ENCODE measurements around the gene ODAD3.

ODAD3 gene

GRCh38 chr19:11422163-11423065 is 12.5 kb downstream of the ODAD3 start:
- no peak overlapping the region for H3K27ac ChIP-seq (ENCODE audit: low read depth, low read length)
- no peaks in the 10 kb centered on the region for H3K36me3 ChIP-seq (ENCODE audit: control insufficient read depth in 5 of 5, insufficient read depth in 5 of 5, low read length in 5 of 5)
- H3K9ac ChIP-seq (ENCODE audit: low read length in 5 of 5): peak overlapping the region in 1 of 5 donors; percentile 20
- no peaks in the 10 kb centered on the region for H3K9me3 ChIP-seq (ENCODE audit: control insufficient read depth in 5 of 5, low read length in 5 of 5)
- H3K4me1 ChIP-seq (ENCODE audit: control insufficient read depth in 5 of 5, insufficient read depth in 5 of 5, low read length in 5 of 5): peaks cover 0 to 45% (median 42%) of the 10 kb centered on the region in 5 donors
- H3K4me3 ChIP-seq (ENCODE audit: low read depth in 1 of 5, low read length in 5 of 5): peak overlapping the region in 4 of 5 donors; percentile 22 to 62 (median 44)
- H3K27me3 ChIP-seq (ENCODE audit: control insufficient read depth in 5 of 5, insufficient read depth in 4 of 5, low read length in 5 of 5): peaks cover 13 to 41% (median 28%) of the 10 kb centered on the region in 5 donors

- Histone ChIP-seq H3K9me3 (ENCODE audit: control insufficient read depth in 5 of 5, low read length in 5 of 5) (no peaks in the 10 kb centered on the region), H3K27ac (ENCODE audit: low read depth, low read length) (no peak overlapping the region), H3K27me3 (ENCODE audit: control insufficient read depth in 5 of 5, insufficient read depth in 4 of 5, low read length in 5 of 5) (peaks cover 13 to 41% (median 29%) of the 10 kb centered on the region in 5 donors), H3K9ac (ENCODE audit: low read length in 5 of 5) (no peak overlapping the region), H3K36me3 (ENCODE audit: control insufficient read depth in 5 of 5, insufficient read depth in 5 of 5, low read length in 5 of 5) (no peaks in the 10 kb centered on the region), H3K4me1 (ENCODE audit: control insufficient read depth in 5 of 5, insufficient read depth in 5 of 5, low read length in 5 of 5) (peaks cover 0 to 45% (median 42%) of the 10 kb centered on the region in 5 donors), H3K4me3 (ENCODE audit: low read depth in 1 of 5, low read length in 5 of 5) (peak overlapping the region in 4 of 5 donors; percentile 33 to 62 (median 54))
Measured at GRCh38 chr19:11421371-11422098, 13.4 kb downstream of the ODAD3 start.

GRCh38 chr19:11420429-11421370 is 14.2 kb downstream of the ODAD3 start:
- peaks cover 0 to 45% (median 42%) of the 10 kb centered on the region in 5 donors for H3K4me1 ChIP-seq (ENCODE audit: control insufficient read depth in 5 of 5, insufficient read depth in 5 of 5, low read length in 5 of 5)
- no peaks in the 10 kb centered on the region for H3K36me3 ChIP-seq (ENCODE audit: control insufficient read depth in 5 of 5, insufficient read depth in 5 of 5, low read length in 5 of 5)
- H3K27ac ChIP-seq (ENCODE audit: low read depth, low read length): no peak overlapping the region
- no peaks in the 10 kb centered on the region for H3K9me3 ChIP-seq (ENCODE audit: control insufficient read depth in 5 of 5, low read length in 5 of 5)
- H3K27me3 ChIP-seq (ENCODE audit: control insufficient read depth in 5 of 5, insufficient read depth in 4 of 5, low read length in 5 of 5): peaks cover 13 to 41% (median 29%) of the 10 kb centered on the region in 5 donors
- peak overlapping the region in 3 of 5 donors; percentile 3 to 51 (median 23) for H3K9ac ChIP-seq (ENCODE audit: low read length in 5 of 5)
- H3K4me3 ChIP-seq (ENCODE audit: low read depth in 1 of 5, low read length in 5 of 5): peak overlapping the region; percentile 19 to 62 (median 55)

- peaks cover 13 to 38% (median 28%) of the 10 kb centered on the region in 5 donors for H3K27me3 ChIP-seq (ENCODE audit: control insufficient read depth in 5 of 5, insufficient read depth in 4 of 5, low read length in 5 of 5)
- H3K27ac ChIP-seq (ENCODE audit: low read depth, low read length): no peak within 1 kb of the TSS
- H3K36me3 ChIP-seq (ENCODE audit: control insufficient read depth in 5 of 5, insufficient read depth in 5 of 5, low read length in 5 of 5): no peaks in the 10 kb centered on the region
- no peaks in the 10 kb centered on the region for H3K9me3 ChIP-seq (ENCODE audit: control insufficient read depth in 5 of 5, low read length in 5 of 5)
- peaks cover 0 to 45% (median 42%) of the 10 kb centered on the region in 5 donors for H3K4me1 ChIP-seq (ENCODE audit: control insufficient read depth in 5 of 5, insufficient read depth in 5 of 5, low read length in 5 of 5)
- H3K9ac ChIP-seq (ENCODE audit: low read length in 5 of 5): peak within 1 kb of the TSS in 4 of 5 donors; percentile 31 to 72 (median 62)
- H3K4me3 ChIP-seq (ENCODE audit: low read depth in 1 of 5, low read length in 5 of 5): peak within 1 kb of the TSS; percentile 48 to 73 (median 67)
Measured at GRCh38 chr19:11418549-11419506, 16.1 kb downstream of the ODAD3 start, which contains the start of gene RGL3. Gene RGL3, minus strand, starts transcription at chr19:11419314. Its CDS starts 36 bp downstream, at chr19:11419278.

- H3K9me3 ChIP-seq (ENCODE audit: control insufficient read depth in 5 of 5, low read length in 5 of 5): no peaks in the 10 kb centered on the region
- H3K4me1 ChIP-seq (ENCODE audit: control insufficient read depth in 5 of 5, insufficient read depth in 5 of 5, low read length in 5 of 5): peaks cover 0 to 45% (median 42%) of the 10 kb centered on the region in 5 donors
- H3K27ac ChIP-seq (ENCODE audit: low read depth, low read length): no peak overlapping the region
- no peaks in the 10 kb centered on the region for H3K36me3 ChIP-seq (ENCODE audit: control insufficient read depth in 5 of 5, insufficient read depth in 5 of 5, low read length in 5 of 5)
- peak overlapping the region in 3 of 5 donors; percentile 67 to 73 (median 70) for H3K4me3 ChIP-seq (ENCODE audit: low read depth in 1 of 5, low read length in 5 of 5)
- H3K9ac ChIP-seq (ENCODE audit: low read length in 5 of 5): peak overlapping the region in 2 of 5 donors; percentile 30 to 71
- H3K27me3 ChIP-seq (ENCODE audit: control insufficient read depth in 5 of 5, insufficient read depth in 4 of 5, low read length in 5 of 5): peaks cover 7 to 31% (median 21%) of the 10 kb centered on the region in 5 donors
Measured at GRCh38 chr19:11418094-11418548, 16.8 kb downstream of the ODAD3 start.

- Histone ChIP-seq H3K36me3 (ENCODE audit: control insufficient read depth in 5 of 5, insufficient read depth in 5 of 5, low read length in 5 of 5) (no peaks in the 10 kb centered on the region), H3K27me3 (ENCODE audit: control insufficient read depth in 5 of 5, insufficient read depth in 4 of 5, low read length in 5 of 5) (peaks cover 0 to 20% (median 12%) of the 10 kb centered on the region in 5 donors), H3K27ac (ENCODE audit: low read depth, low read length) (no peak overlapping the region), H3K4me3 (ENCODE audit: low read depth in 1 of 5, low read length in 5 of 5) (no peak overlapping the region), H3K4me1 (ENCODE audit: control insufficient read depth in 5 of 5, insufficient read depth in 5 of 5, low read length in 5 of 5) (peaks cover 0 to 31% (median 27%) of the 10 kb centered on the region in 5 donors), H3K9ac (ENCODE audit: low read length in 5 of 5) (no peak overlapping the region), H3K9me3 (ENCODE audit: control insufficient read depth in 5 of 5, low read length in 5 of 5) (no peaks in the 10 kb centered on the region)
Measured at GRCh38 chr19:11416346-11417052, 18.4 kb downstream of the ODAD3 start.

- H3K4me3 ChIP-seq (ENCODE audit: low read depth in 1 of 5, low read length in 5 of 5): no peak overlapping the region
- H3K9me3 ChIP-seq (ENCODE audit: control insufficient read depth in 5 of 5, low read length in 5 of 5): no peaks in the 10 kb centered on the region
- H3K36me3 ChIP-seq (ENCODE audit: control insufficient read depth in 5 of 5, insufficient read depth in 5 of 5, low read length in 5 of 5): peaks cover 0 to 2% (median 0%) of the 10 kb centered on the region in 5 donors
- peaks cover 0 to 13% (median 12%) of the 10 kb centered on the region in 5 donors for H3K4me1 ChIP-seq (ENCODE audit: control insufficient read depth in 5 of 5, insufficient read depth in 5 of 5, low read length in 5 of 5)
- H3K27me3 ChIP-seq (ENCODE audit: control insufficient read depth in 5 of 5, insufficient read depth in 4 of 5, low read length in 5 of 5): peaks cover 0 to 6% (median 3%) of the 10 kb centered on the region in 5 donors
- no peak overlapping the region for H3K9ac ChIP-seq (ENCODE audit: low read length in 5 of 5)
- no peak overlapping the region for H3K27ac ChIP-seq (ENCODE audit: low read depth, low read length)
Measured at GRCh38 chr19:11414544-11414943, 20.4 kb downstream of the ODAD3 start.

- Histone ChIP-seq H3K27me3 (ENCODE audit: control insufficient read depth in 5 of 5, insufficient read depth in 4 of 5, low read length in 5 of 5) (peaks cover 0 to 8% (median 3%) of the 10 kb centered on the region in 5 donors), H3K27ac (ENCODE audit: low read depth, low read length) (no peak overlapping the region), H3K9me3 (ENCODE audit: control insufficient read depth in 5 of 5, low read length in 5 of 5) (no peaks in the 10 kb centered on the region)
Measured at GRCh38 chr19:11410682-11411081, 24.2 kb downstream of the ODAD3 start.

More at GRCh38 chr19:11410682-11411081, 24.2 kb downstream of the ODAD3 start:
- H3K4me1 ChIP-seq (ENCODE audit: control insufficient read depth in 5 of 5, insufficient read depth in 5 of 5, low read length in 5 of 5): peaks cover 0 to 2% (median 0%) of the 10 kb centered on the region in 5 donors
- H3K4me3 ChIP-seq (ENCODE audit: low read depth in 1 of 5, low read length in 5 of 5): no peak overlapping the region
- no peak overlapping the region for H3K9ac ChIP-seq (ENCODE audit: low read length in 5 of 5)
- H3K36me3 ChIP-seq (ENCODE audit: control insufficient read depth in 5 of 5, insufficient read depth in 5 of 5, low read length in 5 of 5): peaks cover 0 to 4% (median 0%) of the 10 kb centered on the region in 5 donors
